ENCODE data around the gene TAF11L14.

TAF11L14 gene

GRCh38 chr5:17655921-17656320 lies 21.7 kb downstream of the TAF11L14 start:
- no peak for DNase-seq (ENCODE audit: insufficient read length, low spot score)
- no peak for FAIRE-seq
- no peak for TF ChIP-seq POLR2A (IDR thresholded peaks at IDR 0.05; ENCODE audit: low read depth, low read length)

- DNase-seq (ENCODE audit: insufficient read length, low spot score) (no peak), FAIRE-seq (no peak)
- TF ChIP-seq POLR2A (IDR thresholded peaks at IDR 0.05; ENCODE audit: low read depth, low read length): no peak
These were observed 28.9 kb downstream of the TAF11L14 start for GRCh38 chr5:17663182-17663581.

- DNase-seq (ENCODE audit: insufficient read length, low spot score) (no peak), FAIRE-seq (no peak)
- no peak for TF ChIP-seq POLR2A (IDR thresholded peaks at IDR 0.05; ENCODE audit: low read depth, low read length)
These were observed 31.6 kb downstream of the TAF11L14 start for GRCh38 chr5:17665836-17666235.

GRCh38 chr5:17666726-17667235 lies 32.5 kb downstream of the TAF11L14 start:
- DNase-seq (ENCODE audit: insufficient read length, low spot score) (no peak), FAIRE-seq (no peak)
- no peak for TF ChIP-seq POLR2A (IDR thresholded peaks at IDR 0.05; ENCODE audit: low read depth, low read length)

- no peak for DNase-seq (ENCODE audit: insufficient read length, low spot score)
- FAIRE-seq: no peak
- no peak for TF ChIP-seq POLR2A (IDR thresholded peaks at IDR 0.05; ENCODE audit: low read depth, low read length)
These were observed 36.1 kb downstream of the TAF11L14 start for GRCh38 chr5:17670353-17670752.

- no peak for DNase-seq (ENCODE audit: insufficient read length, low spot score)
- no peak for FAIRE-seq
These were observed 44.6 kb downstream of the TAF11L14 start for GRCh38 chr5:17678751-17679324.

GRCh38 chr5:17679597-17680203 lies 45.4 kb downstream of the TAF11L14 start:
- FAIRE-seq (no peak), DNase-seq (ENCODE audit: insufficient read length, low spot score) (no peak)
- no peak for TF ChIP-seq POLR2A (IDR thresholded peaks at IDR 0.05; ENCODE audit: low read depth, low read length)

More at GRCh38 chr5:17678751-17679324, 44.6 kb downstream of the TAF11L14 start:
- no peak for TF ChIP-seq POLR2A (IDR thresholded peaks at IDR 0.05; ENCODE audit: low read depth, low read length)

- TF ChIP-seq POLR2A (IDR thresholded peaks at IDR 0.05; ENCODE audit: low read depth, low read length): no peak
- FAIRE-seq (no peak), DNase-seq (ENCODE audit: insufficient read length, low spot score) (no peak)
These were observed 46.5 kb downstream of the TAF11L14 start for GRCh38 chr5:17680737-17681136.
